ENCODE results near the gene PTPRF.

GRCh38 chr1:43598622-43599021, 67.9 kb downstream of the PTPRF start:
- no peak for TF ChIP-seq CTCF (conservative IDR thresholded peaks at IDR 0.05 in 1 of 2, IDR thresholded peaks at IDR 0.05 in 1 of 2; ENCODE audit: extremely low read depth in 1 of 2, insufficient read depth in 1 of 2, low read depth in 1 of 2, low read length in 2 of 2)
- no peak for TF ChIP-seq EZH2 (IDR thresholded peaks at IDR 0.05; ENCODE audit: borderline replicate concordance, low read length)

Data from mammary epithelial cell (primary cell).